Panc1 (cell line): ENCODE measurements around the gene TNFRSF14. TPM values are rescaled to one million over a fixed set of nuclear protein-coding genes. Genes with fewer than 3 reads are reported as not detected.
A peak's percentile ranks its signal among the peaks of the same experiment; 100 is the strongest.

ENCODE experiments used
- ATAC-seq: fragments of 200-7000 bp; cut with Tn5 transposase; 2 replicates; pipeline ENCODE4 v1.9.1; 2020; ENCODE audit warnings: mild to moderate bottlenecking, moderate library complexity
- BruUV-seq: library from RNA; stranded (reverse); fragments of 400-500 nt; replicated peaks from 2 replicates; lab custom pipeline; 2021; lab: Mats Ljungman, UMichigan
- CTCF ChIA-PET: fragments of 300-600 bp; sonication (Branson Sonifier 250); formaldehyde crosslinking; loops from one replicate; lab custom pipeline; 2022; ENCODE audit warnings: antibody characterized with exemption; lab: Charles Lee
- POLR2A ChIA-PET: fragments of 300-600 bp; sonication (Branson Sonifier 250); formaldehyde crosslinking; loops from one replicate; lab custom pipeline; 2022; ENCODE audit warnings: antibody characterized with exemption; lab: Charles Lee
- DNase-seq: peaks from one replicate; pipeline ENCODE4 v3.0.0-alpha.2; 2010; ENCODE audit warnings: low read depth, low spot score
- H3K27ac ChIP-seq: 2 replicates; pipeline ENCODE4 v1.5.1; 2011; ENCODE audit warnings: mild to moderate bottlenecking, low read length, inconsistent platforms
- H3K27me3 ChIP-seq: fragments of 200-500 bp; sonication (Bioruptor generic); 2 replicates; pipeline ENCODE4 v1.6.0; 2014; ENCODE audit warnings: low read length, inconsistent platforms; ENCODE audit not compliant: control insufficient read depth, insufficient read depth
- H3K36me3 ChIP-seq: fragments of 200-500 bp; sonication (Bioruptor generic); 2 replicates; pipeline ENCODE4 v1.5.1; 2014; ENCODE audit warnings: inconsistent platforms, mild to moderate bottlenecking, low read length, moderate library complexity; ENCODE audit not compliant: control insufficient read depth, insufficient read depth
- H3K4me1 ChIP-seq: 2 replicates; pipeline ENCODE4 v1.5.1; 2011; ENCODE audit warnings: inconsistent platforms, mild to moderate bottlenecking, low read length, moderate library complexity; ENCODE audit not compliant: control insufficient read depth, insufficient read depth
- H3K4me3 ChIP-seq, 2 experiments: 2 replicates each; pipeline ENCODE4 v1.5.1; 2011 to 2012; ENCODE audit warnings: low read depth in 2 of 2, low read length in 2 of 2, mild to moderate bottlenecking in 2 of 2, inconsistent platforms in 1 of 2, moderate library complexity in 1 of 2
- H3K9me3 ChIP-seq: fragments of 200-500 bp; sonication (Bioruptor generic); 2 replicates; pipeline ENCODE4 v1.5.1; 2014; ENCODE audit warnings: low read depth, mild to moderate bottlenecking, inconsistent platforms, low read length, moderate library complexity; ENCODE audit not compliant: control insufficient read depth, insufficient read depth
- POLR2AphosphoS5 ChIP-seq: IDR thresholded peaks from 2 replicates; pipeline ENCODE4 v1.6.1; 2012; ENCODE audit warnings: mild to moderate bottlenecking, low read depth, low read length, moderate library complexity
- SIN3A ChIP-seq: IDR thresholded peaks from 2 replicates; pipeline ENCODE4 v1.6.1; 2012; ENCODE audit warnings: low read depth, mild to moderate bottlenecking, low read length, moderate library complexity, borderline replicate concordance; ENCODE audit not compliant: insufficient read depth
- TCF7L2 ChIP-seq: IDR thresholded peaks from 2 replicates; pipeline ENCODE4 v1.6.1; 2011; ENCODE audit warnings: mild to moderate bottlenecking, low read depth, low read length, inconsistent platforms
- in situ Hi-C: cut with HindIII; loops from 2 replicates; pipeline ENCODE4 v1.10.0; 2016; ENCODE audit warnings: low sequenced_read_pairs, low pct_unique_long_range_greater_than_20kb
- intact Hi-C: fragments of 100-400 bp; cut with micrococcal nuclease; formaldehyde crosslinking; loops from one replicate; pipeline ENCODE4 v1.10.0; 2022; ENCODE audit not compliant: unreplicated experiment
- total RNA-seq: library from RNA; stranded (reverse); gene quantifications from one replicate; pipeline ENCODE4 v1.2.1, GENCODE V29; 2021; ENCODE audit not compliant: unreplicated experiment
- TF ChIP-seq, protein P1 (sequence below), 2 experiments: IDR thresholded peaks; 2 replicates each; pipeline ENCODE4 v1.6.1; 2011 to 2012; ENCODE audit warnings: low read depth in 2 of 2, control low read depth in 1 of 2, low read length in 1 of 2, mild to moderate bottlenecking in 1 of 2, moderate library complexity in 1 of 2; ENCODE audit not compliant: insufficient read depth in 1 of 2
- TF ChIP-seq, protein P2 (sequence below): fragments of 450-650 bp; IDR thresholded peaks from 2 replicates; pipeline ENCODE4 v1.5.1; 2017; ENCODE audit warnings: mild to moderate bottlenecking

Gene TNFRSF14
- total RNA-seq, 1 experiment from 2014 or later, result 20.1 TPM

DNA sequence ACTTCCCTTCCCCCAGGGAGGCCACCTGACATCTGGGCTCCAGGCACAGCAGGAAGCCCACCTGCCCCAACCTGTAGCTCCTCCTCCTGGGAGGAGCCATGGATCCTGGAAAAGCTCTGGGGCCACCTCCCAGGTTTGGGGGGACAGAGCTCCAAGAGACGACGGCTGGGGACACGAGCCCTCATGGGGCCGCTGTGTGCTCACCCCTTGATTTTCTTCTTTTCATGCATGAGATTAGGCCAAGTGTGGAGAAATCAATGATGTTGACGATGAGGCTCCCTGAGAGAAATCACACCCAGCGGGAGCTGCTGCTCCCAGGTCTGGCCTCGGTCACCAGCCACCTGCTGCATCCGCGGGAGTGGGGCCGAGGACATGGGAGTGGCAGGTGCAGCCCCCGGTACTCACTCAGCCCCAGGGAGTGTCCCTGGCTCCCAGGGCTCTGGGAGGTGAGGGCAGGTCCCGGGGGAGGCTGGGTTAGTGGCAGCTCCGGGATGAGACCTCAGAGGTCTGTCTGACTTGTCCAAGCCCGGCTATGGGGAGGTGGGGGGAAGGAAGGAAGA lies 8.7 kb downstream of the TNFRSF14 start:
- CTCF ChIA-PET, result no interaction called here
- TF ChIP-seq, protein P1, sequence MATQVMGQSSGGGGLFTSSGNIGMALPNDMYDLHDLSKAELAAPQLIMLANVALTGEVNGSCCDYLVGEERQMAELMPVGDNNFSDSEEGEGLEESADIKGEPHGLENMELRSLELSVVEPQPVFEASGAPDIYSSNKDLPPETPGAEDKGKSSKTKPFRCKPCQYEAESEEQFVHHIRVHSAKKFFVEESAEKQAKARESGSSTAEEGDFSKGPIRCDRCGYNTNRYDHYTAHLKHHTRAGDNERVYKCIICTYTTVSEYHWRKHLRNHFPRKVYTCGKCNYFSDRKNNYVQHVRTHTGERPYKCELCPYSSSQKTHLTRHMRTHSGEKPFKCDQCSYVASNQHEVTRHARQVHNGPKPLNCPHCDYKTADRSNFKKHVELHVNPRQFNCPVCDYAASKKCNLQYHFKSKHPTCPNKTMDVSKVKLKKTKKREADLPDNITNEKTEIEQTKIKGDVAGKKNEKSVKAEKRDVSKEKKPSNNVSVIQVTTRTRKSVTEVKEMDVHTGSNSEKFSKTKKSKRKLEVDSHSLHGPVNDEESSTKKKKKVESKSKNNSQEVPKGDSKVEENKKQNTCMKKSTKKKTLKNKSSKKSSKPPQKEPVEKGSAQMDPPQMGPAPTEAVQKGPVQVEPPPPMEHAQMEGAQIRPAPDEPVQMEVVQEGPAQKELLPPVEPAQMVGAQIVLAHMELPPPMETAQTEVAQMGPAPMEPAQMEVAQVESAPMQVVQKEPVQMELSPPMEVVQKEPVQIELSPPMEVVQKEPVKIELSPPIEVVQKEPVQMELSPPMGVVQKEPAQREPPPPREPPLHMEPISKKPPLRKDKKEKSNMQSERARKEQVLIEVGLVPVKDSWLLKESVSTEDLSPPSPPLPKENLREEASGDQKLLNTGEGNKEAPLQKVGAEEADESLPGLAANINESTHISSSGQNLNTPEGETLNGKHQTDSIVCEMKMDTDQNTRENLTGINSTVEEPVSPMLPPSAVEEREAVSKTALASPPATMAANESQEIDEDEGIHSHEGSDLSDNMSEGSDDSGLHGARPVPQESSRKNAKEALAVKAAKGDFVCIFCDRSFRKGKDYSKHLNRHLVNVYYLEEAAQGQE (IDR thresholded peaks at IDR 0.05; ENCODE audit: insufficient read depth in 1 of 2, low read depth in 2 of 2, low read length in 1 of 2), result no peak
- TF ChIP-seq TCF7L2, result no peak
- TF ChIP-seq, protein P2, sequence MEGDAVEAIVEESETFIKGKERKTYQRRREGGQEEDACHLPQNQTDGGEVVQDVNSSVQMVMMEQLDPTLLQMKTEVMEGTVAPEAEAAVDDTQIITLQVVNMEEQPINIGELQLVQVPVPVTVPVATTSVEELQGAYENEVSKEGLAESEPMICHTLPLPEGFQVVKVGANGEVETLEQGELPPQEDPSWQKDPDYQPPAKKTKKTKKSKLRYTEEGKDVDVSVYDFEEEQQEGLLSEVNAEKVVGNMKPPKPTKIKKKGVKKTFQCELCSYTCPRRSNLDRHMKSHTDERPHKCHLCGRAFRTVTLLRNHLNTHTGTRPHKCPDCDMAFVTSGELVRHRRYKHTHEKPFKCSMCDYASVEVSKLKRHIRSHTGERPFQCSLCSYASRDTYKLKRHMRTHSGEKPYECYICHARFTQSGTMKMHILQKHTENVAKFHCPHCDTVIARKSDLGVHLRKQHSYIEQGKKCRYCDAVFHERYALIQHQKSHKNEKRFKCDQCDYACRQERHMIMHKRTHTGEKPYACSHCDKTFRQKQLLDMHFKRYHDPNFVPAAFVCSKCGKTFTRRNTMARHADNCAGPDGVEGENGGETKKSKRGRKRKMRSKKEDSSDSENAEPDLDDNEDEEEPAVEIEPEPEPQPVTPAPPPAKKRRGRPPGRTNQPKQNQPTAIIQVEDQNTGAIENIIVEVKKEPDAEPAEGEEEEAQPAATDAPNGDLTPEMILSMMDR, result no peak
- no peak for TF ChIP-seq SIN3A
- Histone ChIP-seq H3K27me3 (no peaks in the 10 kb centered on the region), H3K9me3 (no peaks in the 10 kb centered on the region), H3K4me3 (no peak overlapping the region), H3K4me1 (no peaks in the 10 kb centered on the region; the same call in 1 of the 2 replicates), H3K36me3 (no peaks in the 10 kb centered on the region), H3K27ac (no peak overlapping the region)
- no peak for DNase-seq
- ATAC-seq, result no peak
- POLR2A ChIA-PET, result interaction anchor here (0.7 kb wide), 1 partner anchor 173 kb away, joined by 6 read pairs; no protein-coding TSS in a partner anchor
- intact Hi-C loops (no loop called here), in situ Hi-C loops (no loop called here)
- no TSS peak for BruUV-seq

DNA sequence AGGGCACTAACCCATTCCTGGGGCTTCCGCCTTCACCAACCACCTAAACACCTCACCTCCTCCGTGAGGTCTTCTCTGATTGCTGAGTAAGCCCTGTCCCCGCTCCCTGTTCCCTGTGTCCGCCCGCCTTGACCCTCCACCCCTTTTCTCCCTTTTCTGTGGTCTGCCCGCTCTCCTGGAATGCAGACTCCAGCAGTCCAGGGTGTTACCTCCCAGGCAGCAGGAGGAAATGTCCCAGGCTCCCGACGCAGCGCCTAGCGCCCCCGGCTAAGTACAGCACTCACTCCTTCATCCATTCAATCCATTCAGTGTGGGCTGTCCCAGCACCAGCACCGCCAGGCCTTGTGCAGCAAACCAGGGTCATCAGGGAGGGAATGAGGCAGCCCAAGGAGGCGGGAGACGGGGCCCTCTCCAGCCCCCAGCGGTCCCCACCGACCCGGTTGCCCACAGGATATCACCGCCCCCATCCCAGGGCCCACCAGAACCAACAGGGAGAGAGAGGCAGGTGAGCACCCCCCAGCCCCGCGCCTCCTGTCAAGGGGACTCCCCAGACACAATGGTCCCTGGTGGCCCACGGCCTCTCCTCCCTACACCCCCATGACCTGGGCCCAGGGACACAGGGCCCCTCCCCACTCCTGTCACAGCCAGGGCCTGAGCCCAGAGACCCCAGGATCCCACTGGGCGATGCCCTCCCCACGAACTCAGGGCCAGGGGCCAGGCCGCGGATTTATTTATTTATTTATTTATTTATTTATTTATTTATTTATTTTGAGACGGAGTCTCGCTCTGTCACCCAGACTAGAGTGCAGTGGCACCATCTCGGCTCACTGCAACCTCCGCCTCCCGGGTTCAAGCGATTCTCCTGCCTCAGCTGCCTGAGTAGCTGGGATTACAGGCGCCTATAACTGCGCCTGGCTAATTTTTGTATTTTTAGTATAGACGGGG lies 10.2 kb downstream of the TNFRSF14 start:
- POLR2A ChIA-PET, result no interaction called here
- intact Hi-C loops, result no loop called here
- TF ChIP-seq SIN3A (no peak), TCF7L2 (no peak), POLR2AphosphoS5 (no peak)
- TF ChIP-seq, protein P2, result no peak
- TF ChIP-seq, protein P1 (IDR thresholded peaks at IDR 0.05; ENCODE audit: insufficient read depth in 1 of 2, low read depth in 2 of 2, low read length in 1 of 2), result no peak
- CTCF ChIA-PET, result no interaction called here
- Histone ChIP-seq H3K4me1 (no peaks in the 10 kb centered on the region), H3K4me3 (no peak overlapping the region), H3K36me3 (no peaks in the 10 kb centered on the region), H3K27ac (no peak overlapping the region), H3K27me3 (no peaks in the 10 kb centered on the region), H3K9me3 (no peaks in the 10 kb centered on the region)
- DNase-seq (no peak), ATAC-seq (0 out of 2 replicates have a peak, but pooled peaks have one; percentile 27)
- BruUV-seq, result no TSS peak
- in situ Hi-C loops, result no loop called here
